Measurements from ENCODE around the gene CTNND2. TPM values are rescaled to one million over a fixed set of nuclear protein-coding genes. Genes with fewer than 3 reads are reported as not detected.

Gene CTNND2
- total RNA-seq, 1 donor from 2014 or later = not detected

GRCh38 chr5:11902201-11902619 lies 2.0 kb downstream of the CTNND2 start:
- intact Hi-C loops (cut with micrococcal nuclease) = no loop called here
- Mint-ChIP-seq H3K9me3 (no peaks in the 10 kb centered on the region), H3K36me3 (ENCODE audit: low read depth) (no peaks in the 10 kb centered on the region), H3K27me3 (ENCODE audit: low read depth) (peaks cover 32% of the 10 kb centered on the region), H3K27ac (no peak overlapping the region), H3K4me1 (ENCODE audit: low read depth) (no peaks in the 10 kb centered on the region), H3K4me3 (ENCODE audit: low read depth) (no peak overlapping the region)
- no peak for DNase-seq (ENCODE audit: low spot score)

- H3K27ac Mint-ChIP-seq = no peak overlapping the region
- no peaks in the 10 kb centered on the region for H3K9me3 Mint-ChIP-seq
- no peaks in the 10 kb centered on the region for H3K36me3 Mint-ChIP-seq (ENCODE audit: low read depth)
- DNase-seq (ENCODE audit: low spot score) = no peak
- H3K4me1 Mint-ChIP-seq (ENCODE audit: low read depth) = no peaks in the 10 kb centered on the region
- intact Hi-C loops (cut with micrococcal nuclease) = no loop called here
- no peak overlapping the region for H3K4me3 Mint-ChIP-seq (ENCODE audit: low read depth)
- H3K27me3 Mint-ChIP-seq (ENCODE audit: low read depth) = peaks cover 20% of the 10 kb centered on the region
These were observed 5.5 kb downstream of the CTNND2 start for GRCh38 chr5:11898787-11899186.

GRCh38 chr5:11897781-11898180 lies 6.5 kb downstream of the CTNND2 start:
- Mint-ChIP-seq H3K4me1 (ENCODE audit: low read depth) (no peaks in the 10 kb centered on the region), H3K27ac (no peak overlapping the region)
- intact Hi-C loops (cut with micrococcal nuclease) = no loop called here

DNA sequence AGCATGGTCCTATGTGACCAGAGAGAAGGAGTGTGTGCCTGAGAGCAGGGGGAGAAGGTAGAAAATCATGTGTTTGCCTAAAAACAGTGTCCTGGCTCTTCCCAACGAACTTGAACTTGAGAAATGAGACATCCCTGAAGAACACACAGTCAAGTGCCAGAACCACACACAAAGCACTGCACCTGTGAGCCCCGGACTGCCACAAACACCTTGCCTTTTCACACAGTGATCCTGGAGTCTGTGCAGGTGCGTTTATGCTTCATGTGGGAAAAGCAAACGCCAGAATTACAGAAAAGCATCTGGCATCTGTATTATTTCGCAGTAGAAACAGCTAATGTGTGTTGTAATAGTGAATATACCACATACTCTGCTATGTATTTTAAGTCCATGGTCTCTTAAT lies 9.3 kb downstream of the CTNND2 start:
- H3K27me3 Mint-ChIP-seq (ENCODE audit: low read depth) = no peaks in the 10 kb centered on the region
- intact Hi-C loops (cut with micrococcal nuclease) = no loop called here
- DNase-seq (ENCODE audit: low spot score) = no peak
- no peak overlapping the region for H3K4me3 Mint-ChIP-seq (ENCODE audit: low read depth)
- H3K36me3 Mint-ChIP-seq (ENCODE audit: low read depth) = no peaks in the 10 kb centered on the region
- H3K27ac Mint-ChIP-seq = no peak overlapping the region
- no peaks in the 10 kb centered on the region for H3K9me3 Mint-ChIP-seq
- H3K4me1 Mint-ChIP-seq (ENCODE audit: low read depth) = no peaks in the 10 kb centered on the region

More at GRCh38 chr5:11897781-11898180, 6.5 kb downstream of the CTNND2 start:
- Mint-ChIP-seq H3K4me3 (ENCODE audit: low read depth) (no peak overlapping the region), H3K27me3 (ENCODE audit: low read depth) (peaks cover 14% of the 10 kb centered on the region), H3K36me3 (ENCODE audit: low read depth) (no peaks in the 10 kb centered on the region), H3K9me3 (no peaks in the 10 kb centered on the region)
- no peak for DNase-seq (ENCODE audit: low spot score)

DNA sequence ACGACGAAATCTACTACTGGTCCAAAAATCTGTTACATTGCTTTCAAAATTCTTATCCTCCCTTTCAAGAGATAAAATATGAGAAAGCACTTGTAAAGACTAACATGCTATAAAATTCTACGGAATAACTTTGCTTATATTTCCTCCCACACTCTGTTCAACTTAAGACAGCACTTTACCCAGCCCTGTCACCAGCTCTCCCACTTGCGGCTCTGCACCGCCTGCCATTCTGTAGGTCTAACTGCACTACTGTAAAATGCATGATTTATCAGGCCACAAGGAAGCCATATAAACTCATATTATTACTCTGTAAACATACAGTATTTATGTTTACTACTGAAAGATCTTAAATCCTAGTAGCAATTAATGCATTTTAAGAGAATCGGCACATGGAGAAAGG lies 11.4 kb downstream of the CTNND2 start:
- Mint-ChIP-seq H3K4me3 (ENCODE audit: low read depth) (no peak overlapping the region), H3K4me1 (ENCODE audit: low read depth) (no peaks in the 10 kb centered on the region), H3K36me3 (ENCODE audit: low read depth) (no peaks in the 10 kb centered on the region), H3K9me3 (no peaks in the 10 kb centered on the region), H3K27ac (no peak overlapping the region), H3K27me3 (ENCODE audit: low read depth) (no peaks in the 10 kb centered on the region)
- DNase-seq (ENCODE audit: low spot score) = no peak
- intact Hi-C loops (cut with micrococcal nuclease) = no loop called here

- Mint-ChIP-seq H3K27ac (no peak overlapping the region), H3K36me3 (ENCODE audit: low read depth) (no peaks in the 10 kb centered on the region), H3K9me3 (peaks cover 3% of the 10 kb centered on the region), H3K4me1 (ENCODE audit: low read depth) (no peaks in the 10 kb centered on the region), H3K4me3 (ENCODE audit: low read depth) (no peak overlapping the region), H3K27me3 (ENCODE audit: low read depth) (no peaks in the 10 kb centered on the region)
- intact Hi-C loops (cut with micrococcal nuclease) = no loop called here
- no peak for DNase-seq (ENCODE audit: low spot score)
These were observed 13.5 kb downstream of the CTNND2 start for GRCh38 chr5:11890777-11891176.

- intact Hi-C loops (cut with micrococcal nuclease) = no loop called here
- DNase-seq (ENCODE audit: low spot score) = no peak
- H3K4me1 Mint-ChIP-seq (ENCODE audit: low read depth) = no peaks in the 10 kb centered on the region
- no peak overlapping the region for H3K27ac Mint-ChIP-seq
- no peaks in the 10 kb centered on the region for H3K27me3 Mint-ChIP-seq (ENCODE audit: low read depth)
- H3K9me3 Mint-ChIP-seq = peaks cover 24% of the 10 kb centered on the region
- H3K36me3 Mint-ChIP-seq (ENCODE audit: low read depth) = no peaks in the 10 kb centered on the region
- H3K4me3 Mint-ChIP-seq (ENCODE audit: low read depth) = no peak overlapping the region
These were observed 16.0 kb downstream of the CTNND2 start for GRCh38 chr5:11888221-11888620.

- Mint-ChIP-seq H3K27me3 (ENCODE audit: low read depth) (no peaks in the 10 kb centered on the region), H3K9me3 (peaks cover 25% of the 10 kb centered on the region), H3K4me3 (ENCODE audit: low read depth) (no peak overlapping the region), H3K27ac (no peak overlapping the region), H3K36me3 (ENCODE audit: low read depth) (no peaks in the 10 kb centered on the region), H3K4me1 (ENCODE audit: low read depth) (no peaks in the 10 kb centered on the region)
- no peak for DNase-seq (ENCODE audit: low spot score)
- intact Hi-C loops (cut with micrococcal nuclease) = no loop called here
These were observed 25.4 kb downstream of the CTNND2 start for GRCh38 chr5:11878814-11879213.

GRCh38 chr5:11873587-11873986 lies 30.7 kb downstream of the CTNND2 start:
- no peaks in the 10 kb centered on the region for H3K36me3 Mint-ChIP-seq (ENCODE audit: low read depth)
- peaks cover 12% of the 10 kb centered on the region for H3K9me3 Mint-ChIP-seq
- H3K4me1 Mint-ChIP-seq (ENCODE audit: low read depth) = no peaks in the 10 kb centered on the region
- H3K27me3 Mint-ChIP-seq (ENCODE audit: low read depth) = no peaks in the 10 kb centered on the region
- intact Hi-C loops (cut with micrococcal nuclease) = no loop called here
- H3K27ac Mint-ChIP-seq = no peak overlapping the region
- no peak for DNase-seq (ENCODE audit: low spot score)
- no peak overlapping the region for H3K4me3 Mint-ChIP-seq (ENCODE audit: low read depth)

DNA sequence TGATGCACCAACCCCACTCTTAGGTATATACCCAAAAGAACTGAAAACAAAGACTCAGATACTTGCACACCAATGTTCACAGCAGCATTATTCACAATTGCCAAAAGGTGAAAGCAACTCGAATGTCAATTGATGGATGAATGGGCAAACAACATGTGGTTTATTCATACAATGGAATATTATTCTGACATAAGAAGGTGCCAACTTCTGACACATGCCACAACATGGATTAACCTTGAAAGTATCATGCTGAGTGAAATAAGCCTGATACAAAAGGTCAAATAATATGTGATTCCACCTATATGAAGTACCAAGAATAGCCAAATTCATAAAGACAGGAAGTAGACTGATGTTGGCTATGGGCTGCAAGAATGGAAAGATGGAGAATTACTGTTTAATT lies 35.0 kb downstream of the CTNND2 start:
- Mint-ChIP-seq H3K9me3 (peaks cover 15% of the 10 kb centered on the region), H3K27ac (no peak overlapping the region), H3K36me3 (ENCODE audit: low read depth) (no peaks in the 10 kb centered on the region)

DNA sequence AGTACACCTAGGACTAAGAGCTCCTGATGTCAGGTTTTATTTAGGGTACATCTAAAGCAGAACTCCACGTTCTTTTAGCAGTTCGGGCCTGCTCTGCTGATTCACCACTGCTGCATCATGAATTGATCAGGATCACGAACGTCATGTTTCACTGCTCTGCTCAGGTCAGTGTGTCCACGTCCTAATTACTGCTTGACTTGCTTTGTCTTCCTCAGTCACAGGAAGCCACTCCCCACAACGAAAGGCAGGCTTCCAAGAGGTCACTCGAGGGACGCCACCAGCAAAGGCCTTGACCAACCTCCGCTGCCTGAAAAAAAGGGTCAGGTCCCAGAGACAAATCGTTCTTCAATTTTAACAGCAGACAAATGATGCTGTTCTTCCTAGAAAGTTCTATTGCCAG lies 40.3 kb downstream of the CTNND2 start:
- H3K27me3 Mint-ChIP-seq (ENCODE audit: low read depth) = no peaks in the 10 kb centered on the region
- H3K4me3 Mint-ChIP-seq (ENCODE audit: low read depth) = no peak overlapping the region
- H3K9me3 Mint-ChIP-seq = peaks cover 18% of the 10 kb centered on the region
- H3K27ac Mint-ChIP-seq = no peak overlapping the region
- H3K4me1 Mint-ChIP-seq (ENCODE audit: low read depth) = no peaks in the 10 kb centered on the region
- DNase-seq (ENCODE audit: low spot score) = no peak
- no peaks in the 10 kb centered on the region for H3K36me3 Mint-ChIP-seq (ENCODE audit: low read depth)
- intact Hi-C loops (cut with micrococcal nuclease) = no loop called here

More for the DNA sequence above, 35.0 kb downstream of the CTNND2 start:
- no peak for DNase-seq (ENCODE audit: low spot score)
- no peaks in the 10 kb centered on the region for H3K27me3 Mint-ChIP-seq (ENCODE audit: low read depth)
- no peaks in the 10 kb centered on the region for H3K4me1 Mint-ChIP-seq (ENCODE audit: low read depth)
- H3K4me3 Mint-ChIP-seq (ENCODE audit: low read depth) = no peak overlapping the region
- intact Hi-C loops (cut with micrococcal nuclease) = no loop called here

DNA sequence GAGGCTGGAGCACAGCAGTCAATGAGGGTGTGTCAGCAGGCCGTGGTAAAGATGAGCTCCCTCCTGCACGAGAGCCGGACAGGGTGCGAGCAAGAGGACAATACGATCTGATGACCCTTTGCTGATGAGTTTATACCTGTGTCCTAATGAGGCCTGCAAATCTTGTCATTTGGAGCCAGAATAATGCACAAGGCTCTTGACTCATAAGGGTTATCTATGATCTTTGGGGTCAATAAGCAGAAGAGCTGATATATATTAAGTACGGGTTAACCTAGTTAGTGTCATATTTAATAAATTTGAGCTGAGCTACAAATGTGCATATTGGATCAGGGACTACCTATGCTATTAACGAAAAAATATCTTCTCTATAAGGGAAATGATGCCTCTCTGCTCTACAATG lies 46.9 kb downstream of the CTNND2 start:
- intact Hi-C loops (cut with micrococcal nuclease) = no loop called here
- no peak for DNase-seq (ENCODE audit: low spot score)
- Mint-ChIP-seq H3K27me3 (ENCODE audit: low read depth) (no peaks in the 10 kb centered on the region), H3K4me1 (ENCODE audit: low read depth) (no peaks in the 10 kb centered on the region), H3K4me3 (ENCODE audit: low read depth) (no peak overlapping the region), H3K9me3 (peaks cover 21% of the 10 kb centered on the region), H3K36me3 (ENCODE audit: low read depth) (no peaks in the 10 kb centered on the region), H3K27ac (no peak overlapping the region)

GRCh38 chr5:11854936-11855335 lies 49.3 kb downstream of the CTNND2 start:
- Mint-ChIP-seq H3K27ac (no peak overlapping the region), H3K36me3 (ENCODE audit: low read depth) (no peaks in the 10 kb centered on the region), H3K4me3 (ENCODE audit: low read depth) (no peak overlapping the region), H3K9me3 (peaks cover 13% of the 10 kb centered on the region), H3K27me3 (ENCODE audit: low read depth) (no peaks in the 10 kb centered on the region), H3K4me1 (ENCODE audit: low read depth) (no peaks in the 10 kb centered on the region)
- intact Hi-C loops (cut with micrococcal nuclease) = no loop called here
- no peak for DNase-seq (ENCODE audit: low spot score)

- peaks cover 9% of the 10 kb centered on the region for H3K9me3 Mint-ChIP-seq
- DNase-seq (ENCODE audit: low spot score) = no peak
- no peaks in the 10 kb centered on the region for H3K36me3 Mint-ChIP-seq (ENCODE audit: low read depth)
- no peak overlapping the region for H3K4me3 Mint-ChIP-seq (ENCODE audit: low read depth)
- H3K27me3 Mint-ChIP-seq (ENCODE audit: low read depth) = no peaks in the 10 kb centered on the region
- no peaks in the 10 kb centered on the region for H3K4me1 Mint-ChIP-seq (ENCODE audit: low read depth)
- H3K27ac Mint-ChIP-seq = no peak overlapping the region
- intact Hi-C loops (cut with micrococcal nuclease) = no loop called here
These were observed 50.5 kb downstream of the CTNND2 start for GRCh38 chr5:11853796-11854195.

Measured in activated T-helper 2 cell treated with anti-CD3 and anti-CD28 coated beads, Interferon-gamma antibody, Interleukin-2, Interleukin-4, amounts not matched to agents 10 μg/mL and 5 μg/mL and 100 μg/mL, durations not matched to agents 14 hours and 24 hours and 36 hours (primary cell).